SIG-M5 treated with dmso at 0.1 percent for 504 hours (cell line): ENCODE results near the gene SASS6.

ENCODE experiments used
- DNase-seq: peaks from one replicate; lab custom pipeline; 2025; ENCODE audit not compliant: unreplicated experiment; lab: John Stamatoyannopoulos, UW

The SASS6 gene

GRCh38 chr1:100107696-100108095 lies 25.0 kb downstream of the SASS6 start:
- DNase-seq, result no peak

DNA sequence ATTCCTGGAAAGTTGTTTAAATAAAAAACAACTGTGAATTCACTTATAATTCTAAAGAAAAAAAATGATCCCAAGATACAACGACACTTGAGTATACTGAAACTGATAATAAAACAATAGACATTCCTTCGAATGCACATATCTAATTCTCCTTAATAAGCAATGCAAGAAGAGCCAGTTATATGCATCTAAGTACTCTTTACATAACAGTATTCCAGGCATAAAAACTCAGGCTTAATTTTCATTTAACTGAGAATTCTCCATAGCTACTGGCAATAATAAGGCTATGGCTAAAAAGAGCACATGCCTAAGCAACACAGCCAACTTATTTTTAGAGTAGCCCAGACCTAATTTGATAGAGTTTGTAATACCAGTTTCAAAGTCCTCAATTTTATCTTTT lies 31.2 kb downstream of the SASS6 start:
- no peak for DNase-seq

DNA sequence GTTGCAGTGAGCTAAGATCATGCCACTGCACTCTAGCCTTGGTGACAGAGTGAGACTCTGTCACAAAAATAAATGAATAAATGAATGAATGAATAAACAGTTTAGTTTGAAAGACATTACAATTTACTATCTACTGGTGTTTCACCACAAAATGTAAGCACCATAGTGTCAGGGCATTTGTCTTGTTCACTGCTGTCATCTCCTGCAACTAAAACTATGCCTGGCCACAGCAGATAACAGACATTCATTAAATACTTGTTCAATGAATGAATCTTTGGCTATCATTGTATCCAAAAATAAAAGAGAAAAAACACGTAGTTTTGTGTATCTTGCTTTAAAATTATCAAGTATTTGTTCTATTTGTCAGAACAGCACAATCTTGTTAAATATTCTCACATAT lies 32.5 kb downstream of the SASS6 start:
- DNase-seq, result no peak

- no peak for DNase-seq
Observed at GRCh38 chr1:100090471-100090870, 42.3 kb downstream of the SASS6 start.

DNA sequence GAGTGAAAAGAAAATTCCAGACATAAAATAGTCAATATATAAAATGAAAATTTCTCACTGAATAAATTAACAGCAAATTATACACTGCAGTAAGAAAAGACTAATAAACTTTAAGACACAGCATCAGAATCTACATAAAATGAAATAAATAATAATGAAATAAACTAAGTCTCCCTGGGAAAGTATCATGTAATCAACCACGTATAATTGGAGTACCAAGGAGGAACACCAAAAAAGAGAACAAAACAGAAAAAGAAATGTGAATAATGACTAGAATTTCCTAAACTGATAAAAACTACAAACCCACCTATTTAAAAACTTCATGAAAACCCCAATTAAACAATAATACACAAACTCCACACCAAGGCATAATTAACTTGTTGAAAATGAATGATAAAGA lies 43.6 kb downstream of the SASS6 start:
- DNase-seq, result no peak

DNA sequence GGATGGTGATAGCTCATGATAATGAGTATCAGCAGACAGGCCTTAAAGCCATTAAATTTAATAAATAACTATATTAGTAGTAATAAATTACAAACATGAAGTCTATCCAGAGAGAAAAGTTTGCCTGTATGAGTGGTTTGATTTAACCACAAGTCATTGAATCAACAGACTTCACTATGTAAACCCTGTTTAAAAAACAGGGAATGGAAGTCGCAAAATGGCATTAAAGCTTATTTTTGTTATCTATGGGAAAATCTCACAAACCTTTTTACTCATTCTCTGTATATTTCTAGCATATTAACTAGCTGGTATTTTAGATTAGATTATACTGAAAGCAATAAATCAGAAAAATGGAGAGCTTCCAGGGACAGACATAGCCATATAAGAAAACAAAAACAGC lies 45.3 kb downstream of the SASS6 start:
- no peak for DNase-seq

DNA sequence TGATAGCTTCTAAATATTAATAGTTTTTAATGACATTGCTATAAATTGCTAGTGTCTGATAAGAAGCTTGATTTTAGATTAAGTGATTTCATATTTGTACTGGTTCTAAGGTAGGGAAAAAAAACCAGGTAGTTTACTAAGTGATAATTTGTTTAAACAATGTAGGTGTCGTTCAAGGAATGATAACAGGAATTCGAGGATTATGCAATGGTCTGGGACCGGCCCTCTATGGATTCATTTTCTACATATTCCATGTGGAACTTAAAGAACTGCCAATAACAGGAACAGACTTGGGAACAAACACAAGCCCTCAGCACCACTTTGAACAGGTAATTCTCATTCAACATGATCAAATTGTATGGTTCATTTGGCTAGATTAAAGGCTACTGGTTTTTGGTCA lies 52.4 kb downstream of the SASS6 start:
- no peak for DNase-seq

GRCh38 chr1:100077531-100077930 lies 55.2 kb downstream of the SASS6 start:
- no peak for DNase-seq

GRCh38 chr1:100076744-100077143 lies 56.0 kb downstream of the SASS6 start:
- DNase-seq, result no peak

- no peak for DNase-seq
Observed at GRCh38 chr1:100076319-100076718, 56.4 kb downstream of the SASS6 start.

DNA sequence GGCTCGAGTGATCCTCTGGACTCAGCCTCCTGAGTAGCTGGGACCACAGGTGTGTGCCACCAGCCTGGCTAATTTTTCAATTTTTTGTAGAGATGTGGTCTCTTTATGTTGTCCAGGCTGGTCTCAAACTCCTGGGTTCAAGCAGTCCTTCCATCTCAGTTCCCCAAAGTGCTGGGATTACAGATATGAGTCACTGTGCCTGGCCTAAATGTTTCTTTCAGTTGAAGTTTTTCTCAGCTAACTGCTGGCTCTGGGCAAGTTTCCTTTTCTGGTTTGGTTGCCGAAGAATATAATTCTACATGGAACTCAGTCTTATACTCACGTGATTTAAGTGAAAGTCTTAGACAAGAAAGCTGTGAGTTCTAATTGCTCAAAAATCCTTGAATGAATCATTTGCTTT lies 57.0 kb downstream of the SASS6 start:
- DNase-seq, result no peak

DNA sequence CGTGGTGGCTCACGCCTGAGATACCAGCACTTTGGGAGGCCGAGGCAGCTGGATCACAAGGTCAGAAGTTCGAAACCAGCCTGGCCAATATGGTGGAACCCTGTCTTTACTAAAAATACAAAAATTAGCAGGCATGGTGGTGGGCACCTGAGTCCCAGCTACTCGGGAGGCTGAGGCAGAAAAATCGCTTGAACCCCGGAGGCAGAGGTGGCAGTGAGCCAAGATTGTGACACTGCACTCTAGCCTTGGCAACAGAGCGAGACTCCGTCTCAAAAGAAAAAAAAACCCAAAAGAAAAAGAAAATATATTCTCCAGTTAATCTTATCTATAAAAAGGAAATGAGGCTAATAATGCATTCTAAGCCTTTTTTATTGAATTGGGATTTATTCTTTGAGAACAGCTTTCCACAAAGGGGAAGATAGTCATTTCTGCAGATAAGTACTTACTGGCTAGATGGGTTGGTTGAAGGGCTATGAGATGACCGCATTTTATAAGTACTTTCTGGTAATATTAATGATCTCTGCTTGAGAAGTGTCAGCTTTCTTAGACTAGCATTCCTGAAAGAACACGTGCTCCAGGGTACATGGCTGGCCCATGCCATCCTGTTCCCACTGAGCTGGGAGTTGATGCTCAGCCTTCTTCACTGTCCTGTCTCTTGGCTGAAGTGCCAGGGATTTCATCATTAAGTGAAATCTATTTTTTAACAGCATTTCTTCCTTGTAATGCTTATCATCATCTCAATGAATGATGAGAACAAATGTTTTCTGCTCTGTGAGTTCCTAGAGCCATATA lies 57.9 kb downstream of the SASS6 start:
- no peak for DNase-seq

- no peak for DNase-seq
Observed at GRCh38 chr1:100073531-100073930, 59.2 kb downstream of the SASS6 start.

DNA sequence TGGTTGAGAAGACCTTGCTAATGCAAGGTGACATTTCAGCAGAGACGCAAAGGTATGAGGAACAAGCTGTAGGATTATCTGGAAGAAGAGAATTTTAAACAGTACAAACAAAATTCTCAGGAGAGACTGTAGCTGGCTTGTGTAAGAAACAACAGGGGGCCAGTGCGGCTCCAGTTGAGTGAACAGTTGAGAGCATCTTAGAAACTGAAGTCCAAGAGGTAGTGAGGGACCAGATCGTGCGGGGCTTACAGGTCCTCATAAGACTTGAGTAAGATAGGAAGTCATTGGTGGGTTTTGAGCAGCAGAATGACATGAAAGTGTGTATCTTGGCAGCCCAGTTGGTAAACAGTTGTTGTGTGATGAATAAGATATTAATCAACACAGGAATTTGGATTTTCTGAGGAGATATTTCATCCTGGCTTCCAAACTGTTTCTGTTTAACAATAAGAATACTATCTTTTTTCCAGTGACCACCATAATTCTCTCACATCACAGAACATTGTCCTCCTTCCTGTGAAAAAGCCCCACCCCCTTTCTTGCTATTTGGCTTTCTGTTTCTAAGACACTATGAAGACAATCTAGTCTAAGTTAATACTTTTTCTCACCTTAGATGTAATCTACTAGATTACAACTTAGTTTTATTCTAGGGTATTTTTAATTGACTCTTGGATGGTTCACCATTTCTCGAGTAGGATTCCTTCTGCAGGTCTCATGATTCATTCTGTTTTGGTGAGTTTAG lies 62.4 kb downstream of the SASS6 start:
- DNase-seq, result no peak

GRCh38 chr1:100065969-100066227 lies 66.8 kb downstream of the SASS6 start:
- DNase-seq, result no peak

- no peak for DNase-seq
Observed at GRCh38 chr1:100065183-100065968, 67.4 kb downstream of the SASS6 start.

DNA sequence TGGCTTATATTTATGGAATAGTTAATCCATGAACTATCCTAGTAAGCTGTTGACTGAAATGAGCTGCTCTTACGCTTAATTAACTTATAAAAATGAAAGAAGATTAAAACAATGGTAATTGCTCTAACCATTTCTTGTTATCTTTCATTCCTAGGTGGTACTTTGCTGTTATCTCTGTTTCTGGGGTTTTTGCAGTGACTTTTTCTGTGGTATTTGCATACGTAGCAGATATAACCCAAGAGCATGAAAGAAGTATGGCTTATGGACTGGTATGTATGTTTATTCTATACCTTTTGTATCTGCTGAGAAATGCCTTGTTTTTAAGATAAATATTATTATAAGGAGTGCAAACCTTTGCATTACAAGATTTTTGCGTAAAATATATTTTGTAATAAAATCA lies 71.0 kb downstream of the SASS6 start:
- DNase-seq, result no peak

DNA sequence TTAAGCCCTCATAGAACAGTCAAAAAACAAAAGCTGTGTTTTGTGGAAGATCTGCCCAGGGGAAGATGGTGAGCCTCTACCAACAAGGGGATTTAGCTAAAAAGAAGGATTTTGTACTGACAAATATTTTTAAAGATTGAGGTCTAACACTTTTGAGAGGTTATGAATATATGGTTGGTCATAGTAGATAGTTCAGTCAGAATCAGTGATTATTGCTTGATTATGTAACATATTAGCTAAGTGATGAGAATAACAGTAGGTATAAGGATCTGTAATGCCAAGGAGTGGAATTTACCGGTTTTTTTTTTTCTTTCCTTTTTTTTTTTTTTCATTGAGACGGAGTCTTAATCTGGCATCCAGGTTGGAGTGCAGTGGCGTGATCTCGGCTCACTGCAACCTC lies 79.0 kb downstream of the SASS6 start:
- DNase-seq, result no peak

- DNase-seq, result no peak
Observed at GRCh38 chr1:100053119-100053518, 79.6 kb downstream of the SASS6 start.

DNA sequence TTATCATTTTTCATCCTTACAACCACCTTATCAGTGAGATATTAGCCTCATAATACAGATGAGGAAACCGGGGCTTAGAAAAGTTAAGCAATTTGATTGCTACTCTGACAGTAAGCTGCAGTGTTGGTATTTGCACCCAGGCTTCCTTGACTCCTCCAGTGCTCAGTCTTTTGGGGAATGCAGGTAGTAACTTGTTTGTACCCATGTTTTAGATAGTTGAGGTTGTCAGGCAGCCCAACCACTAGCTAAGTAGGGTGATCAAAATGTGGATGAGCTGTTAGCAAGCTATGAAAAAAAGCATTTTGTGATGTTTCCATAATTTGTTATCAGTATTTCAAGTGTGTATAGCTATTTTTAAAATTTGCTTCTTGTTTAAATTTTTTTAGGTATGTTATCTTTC lies 80.8 kb downstream of the SASS6 start:
- no peak for DNase-seq

DNA sequence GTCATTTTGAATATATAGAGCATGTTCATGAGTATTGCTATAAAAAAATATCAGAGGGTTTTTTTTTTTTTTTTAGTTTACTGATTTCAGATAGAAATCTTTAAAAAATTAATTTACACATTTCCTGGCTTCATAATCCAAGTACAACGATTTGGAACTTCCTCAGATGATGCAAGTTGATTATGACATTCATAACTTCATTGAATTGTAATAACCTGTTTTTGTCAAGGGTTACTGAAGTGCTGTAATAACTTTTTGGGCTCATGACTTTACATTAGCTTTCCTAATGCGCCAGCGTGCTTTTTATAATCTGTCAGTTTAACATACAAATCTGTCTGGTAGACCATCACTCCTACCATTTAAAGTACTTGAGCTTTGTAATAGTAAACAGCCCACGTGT lies 81.3 kb downstream of the SASS6 start:
- no peak for DNase-seq

DNA sequence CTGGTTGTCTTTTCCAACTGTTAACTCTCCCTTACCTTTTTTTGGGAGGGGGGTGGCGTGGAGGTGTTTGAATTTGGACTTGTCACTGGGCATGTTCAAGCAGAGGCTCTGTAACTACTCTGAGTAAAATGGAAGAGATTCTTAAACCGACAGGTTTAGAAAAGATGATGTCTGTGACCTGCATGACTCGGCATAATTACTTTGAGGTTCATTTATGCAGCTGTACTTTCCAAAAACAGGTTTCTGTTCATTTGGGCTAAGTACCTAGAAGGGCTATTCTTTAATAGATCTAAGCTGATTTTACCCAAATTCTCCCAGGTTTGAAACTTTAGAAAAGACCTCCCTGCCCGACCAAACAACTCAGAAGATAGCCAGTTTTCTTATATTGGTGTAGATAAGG lies 82.6 kb downstream of the SASS6 start:
- no peak for DNase-seq
